OCI-LY1 (cell line): ENCODE results near the gene RSPH1.

ENCODE experiments used
- EZH2 ChIP-seq: fragments of 200-600 bp; sonication (generic), shearing (Covaris generic); IDR thresholded peaks from 2 replicates; pipeline ENCODE4 v1.8.0; 2017; ENCODE audit warnings: borderline replicate concordance, mixed run types, mild to moderate bottlenecking, antibody characterized with exemption, low read length, moderate library complexity, mixed read lengths
- TF ChIP-seq, protein P1 (sequence below): fragments of 200-600 bp; sonication (generic), shearing (Covaris generic); IDR thresholded peaks from 2 replicates; pipeline ENCODE4 v1.5.1; 2017; ENCODE audit warnings: mild to moderate bottlenecking, antibody characterized with exemption, low read length, moderate library complexity, mixed read lengths

- TF ChIP-seq, protein P1, sequence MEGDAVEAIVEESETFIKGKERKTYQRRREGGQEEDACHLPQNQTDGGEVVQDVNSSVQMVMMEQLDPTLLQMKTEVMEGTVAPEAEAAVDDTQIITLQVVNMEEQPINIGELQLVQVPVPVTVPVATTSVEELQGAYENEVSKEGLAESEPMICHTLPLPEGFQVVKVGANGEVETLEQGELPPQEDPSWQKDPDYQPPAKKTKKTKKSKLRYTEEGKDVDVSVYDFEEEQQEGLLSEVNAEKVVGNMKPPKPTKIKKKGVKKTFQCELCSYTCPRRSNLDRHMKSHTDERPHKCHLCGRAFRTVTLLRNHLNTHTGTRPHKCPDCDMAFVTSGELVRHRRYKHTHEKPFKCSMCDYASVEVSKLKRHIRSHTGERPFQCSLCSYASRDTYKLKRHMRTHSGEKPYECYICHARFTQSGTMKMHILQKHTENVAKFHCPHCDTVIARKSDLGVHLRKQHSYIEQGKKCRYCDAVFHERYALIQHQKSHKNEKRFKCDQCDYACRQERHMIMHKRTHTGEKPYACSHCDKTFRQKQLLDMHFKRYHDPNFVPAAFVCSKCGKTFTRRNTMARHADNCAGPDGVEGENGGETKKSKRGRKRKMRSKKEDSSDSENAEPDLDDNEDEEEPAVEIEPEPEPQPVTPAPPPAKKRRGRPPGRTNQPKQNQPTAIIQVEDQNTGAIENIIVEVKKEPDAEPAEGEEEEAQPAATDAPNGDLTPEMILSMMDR: no peak
- no peak for TF ChIP-seq EZH2
Measured at GRCh38 chr21:42541174-42541573, 45.1 kb upstream of the RSPH1 start.
